Nephron progenitor cell (in vitro differentiated cells): ENCODE results near the gene IQGAP2.

Source experiments
- DNase-seq: peaks from one replicate; pipeline ENCODE4 v3.0.0; 2021
- H3K27ac Mint-ChIP-seq: 2 replicates; pipeline ENCODE4 v1.8.0; 2021; ENCODE audit warnings: mild to moderate bottlenecking, moderate library complexity, mixed read lengths
- H3K27me3 Mint-ChIP-seq: 2 replicates; pipeline ENCODE4 v1.8.0; 2021; ENCODE audit warnings: mild to moderate bottlenecking, low read depth, mixed read lengths; ENCODE audit not compliant: poor library complexity
- H3K36me3 Mint-ChIP-seq: 2 replicates; pipeline ENCODE4 v1.8.0; 2021; ENCODE audit warnings: low read depth, mixed read lengths
- H3K4me1 Mint-ChIP-seq: 2 replicates; pipeline ENCODE4 v1.8.0; 2021; ENCODE audit warnings: mixed read lengths
- H3K4me3 Mint-ChIP-seq: 2 replicates; pipeline ENCODE4 v1.8.0; 2021; ENCODE audit warnings: mild to moderate bottlenecking, moderate library complexity, mixed read lengths
- H3K9me3 Mint-ChIP-seq: 2 replicates; pipeline ENCODE4 v1.8.0; 2021; ENCODE audit warnings: mild to moderate bottlenecking, moderate library complexity, mixed read lengths
- CTCF ChIP-seq: fragments of 200-600 bp; sonication (generic); IDR thresholded peaks from 2 replicates; pipeline ENCODE4 v1.5.0; 2021; ENCODE audit warnings: antibody characterized with exemption

The IQGAP2 gene

GRCh38 chr5:76535577-76535976, 132.5 kb downstream of the IQGAP2 start:
- Mint-ChIP-seq H3K4me3 (no peak overlapping the region), H3K27me3 (peaks cover 4% of the 10 kb centered on the region), H3K27ac (peak overlapping the region; percentile 14), H3K9me3 (peaks cover 17% of the 10 kb centered on the region), H3K36me3 (peaks cover 19% of the 10 kb centered on the region), H3K4me1 (peaks cover 42% of the 10 kb centered on the region)
- no peak for TF ChIP-seq CTCF
- no peak for DNase-seq

GRCh38 chr5:76537073-76537543, 134.0 kb downstream of the IQGAP2 start:
- no peak for TF ChIP-seq CTCF

GRCh38 chr5:76542241-76542640, 139.2 kb downstream of the IQGAP2 start:
- Mint-ChIP-seq H3K27ac (peak overlapping the region; percentile 88), H3K4me3 (no peak overlapping the region), H3K4me1 (peaks cover 74% of the 10 kb centered on the region), H3K27me3 (no peaks in the 10 kb centered on the region), H3K9me3 (peaks cover 10% of the 10 kb centered on the region), H3K36me3 (peaks cover 5% of the 10 kb centered on the region)
- no peak for DNase-seq
- no peak for TF ChIP-seq CTCF

More at GRCh38 chr5:76537073-76537543, 134.0 kb downstream of the IQGAP2 start:
- no peak overlapping the region for H3K4me3 Mint-ChIP-seq
- H3K27ac Mint-ChIP-seq: no peak overlapping the region
- H3K27me3 Mint-ChIP-seq: peaks cover 4% of the 10 kb centered on the region
- peaks cover 52% of the 10 kb centered on the region for H3K4me1 Mint-ChIP-seq
- H3K9me3 Mint-ChIP-seq: peaks cover 13% of the 10 kb centered on the region
- no peak for DNase-seq
- peaks cover 15% of the 10 kb centered on the region for H3K36me3 Mint-ChIP-seq

- H3K4me3 Mint-ChIP-seq: peak overlapping the region; percentile 29
- TF ChIP-seq CTCF: no peak
- H3K27me3 Mint-ChIP-seq: no peaks in the 10 kb centered on the region
- peaks cover 78% of the 10 kb centered on the region for H3K4me1 Mint-ChIP-seq
- peak; percentile 21 for DNase-seq
- peaks cover 5% of the 10 kb centered on the region for H3K9me3 Mint-ChIP-seq
- H3K36me3 Mint-ChIP-seq: no peaks in the 10 kb centered on the region
- peak overlapping the region; percentile 88 for H3K27ac Mint-ChIP-seq
Measured at GRCh38 chr5:76542887-76543690, 140.0 kb downstream of the IQGAP2 start.

- peak; percentile 46 for TF ChIP-seq CTCF
- H3K9me3 Mint-ChIP-seq: peaks cover 3% of the 10 kb centered on the region
- DNase-seq: peak; percentile 16
- no peaks in the 10 kb centered on the region for H3K27me3 Mint-ChIP-seq
- peaks cover 4% of the 10 kb centered on the region for H3K36me3 Mint-ChIP-seq
- H3K4me1 Mint-ChIP-seq: peaks cover 78% of the 10 kb centered on the region
- H3K27ac Mint-ChIP-seq: peak overlapping the region; percentile 88
- no peak overlapping the region for H3K4me3 Mint-ChIP-seq
Measured at GRCh38 chr5:76544268-76544926, 141.3 kb downstream of the IQGAP2 start.
